ENCODE results near the gene FBXL3. TPM values are rescaled to one million over a fixed set of nuclear protein-coding genes. Genes with fewer than 3 reads are reported as not detected.

Gene FBXL3
- total and polyA plus RNA-seq, 12 donors: 12.1 to 87.4 (median 44.9) TPM

- no peaks in the 10 kb centered on the region for H3K27me3 ChIP-seq
- intact Hi-C loops (cut with DNase I): no loop called here
- WGBS, 4 donors: 89 to 92% (median 90%) methylated on average over 6 of the region's 6 CpGs
- peaks cover 0 to 56% of the 10 kb centered on the region in 2 donors for H3K36me3 ChIP-seq (replicated peaks in 1 of 2)
- no peaks in the 10 kb centered on the region for H3K9me3 ChIP-seq (replicated peaks in 1 of 3)
- no peak for DNase-seq
- peak overlapping the region in 2 of 5 donors; percentile 8 to 27 for H3K27ac ChIP-seq
- no peak for TF ChIP-seq CTCF (IDR thresholded peaks at IDR 0.05)
- TF ChIP-seq POLR2A (IDR thresholded peaks at IDR 0.05): no peak
- no peak overlapping the region for H3K4me3 ChIP-seq
- peaks cover 0 to 71% of the 10 kb centered on the region in 2 donors for H3K4me1 ChIP-seq (replicated peaks in 1 of 2)
Measured at GRCh38 chr13:77016888-77017623, 9.9 kb downstream of the FBXL3 start.

DNA sequence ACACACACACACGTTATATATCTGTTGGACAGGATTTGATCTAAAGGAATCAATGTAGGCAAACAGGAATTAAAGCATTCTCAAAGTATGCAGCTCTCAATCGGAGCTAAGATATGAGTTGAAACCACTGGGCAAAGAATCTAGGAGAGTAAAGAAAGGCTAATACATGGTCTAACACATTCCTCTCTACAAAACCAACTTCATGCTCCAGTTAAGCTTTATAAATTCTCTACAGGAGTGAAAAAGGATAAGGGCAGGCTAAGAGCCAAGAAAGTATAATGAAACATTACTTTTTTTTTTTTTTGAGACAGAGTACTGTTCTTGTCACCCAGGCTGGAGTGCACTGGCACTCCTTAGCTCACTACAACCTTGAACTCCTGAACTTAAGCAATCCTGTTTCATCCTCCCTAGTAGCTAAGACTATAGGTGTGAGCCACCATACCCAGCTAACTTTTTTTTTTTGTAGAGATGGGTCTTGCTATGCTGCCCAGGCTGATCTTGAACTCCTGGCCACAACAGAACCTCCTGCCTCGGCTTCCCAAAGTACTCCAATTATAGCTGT lies 10.6 kb downstream of the FBXL3 start:
- WGBS, 4 donors: 92 to 96% (median 95%) methylated on average over 3 of the region's 3 CpGs
- H3K27me3 ChIP-seq: no peaks in the 10 kb centered on the region
- peak overlapping the region in 2 of 5 donors; percentile 8 to 27 for H3K27ac ChIP-seq
- H3K4me1 ChIP-seq (replicated peaks in 1 of 2): peaks cover 0 to 64% of the 10 kb centered on the region in 2 donors
- H3K9me3 ChIP-seq (replicated peaks in 1 of 3): no peaks in the 10 kb centered on the region
- peaks cover 0 to 61% of the 10 kb centered on the region in 2 donors for H3K36me3 ChIP-seq (replicated peaks in 1 of 2)
- no peak overlapping the region for H3K4me3 ChIP-seq
- no peak for DNase-seq
- intact Hi-C loops (cut with DNase I): no loop called here
- TF ChIP-seq CTCF (IDR thresholded peaks at IDR 0.05): no peak
- TF ChIP-seq POLR2A (IDR thresholded peaks at IDR 0.05): no peak

DNA sequence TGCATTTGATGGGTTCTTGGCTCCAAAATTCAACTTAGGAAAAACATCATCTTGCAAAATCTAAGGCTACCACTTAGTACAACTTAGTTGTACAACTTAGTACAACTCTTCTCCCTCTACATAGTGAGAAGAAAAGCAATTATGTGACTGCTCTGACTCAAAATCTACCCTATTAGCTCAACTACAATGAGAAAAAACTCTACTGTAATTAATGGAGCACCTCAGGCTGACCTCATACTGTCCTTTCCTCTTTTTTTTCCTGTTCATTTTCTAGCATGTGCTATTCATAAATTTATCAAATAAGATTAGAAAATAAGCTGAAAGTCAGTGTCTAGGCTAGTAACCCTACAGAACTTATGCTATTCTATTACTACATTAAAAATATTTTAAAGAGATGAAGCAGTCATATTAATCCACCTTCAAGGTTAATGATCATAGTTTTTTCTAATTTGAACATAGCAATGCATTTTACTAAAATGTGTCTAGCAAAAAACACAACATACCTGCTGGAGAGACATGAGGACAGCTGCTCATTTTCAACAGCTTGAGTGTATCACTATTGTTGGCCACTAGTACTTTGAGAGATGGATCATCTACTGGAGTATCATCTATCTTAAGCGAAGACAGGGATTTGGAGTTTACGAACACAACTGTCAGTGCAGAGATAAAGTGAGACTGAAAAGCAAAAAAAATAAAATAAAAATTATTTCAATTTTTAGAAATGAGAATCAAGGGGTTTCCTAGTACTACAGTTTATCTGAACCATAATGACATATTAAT lies 11.9 kb downstream of the FBXL3 start:
- peaks cover 0 to 74% of the 10 kb centered on the region in 2 donors for H3K36me3 ChIP-seq (replicated peaks in 1 of 2)

More for the DNA sequence above, 11.9 kb downstream of the FBXL3 start:
- no peak overlapping the region for H3K27ac ChIP-seq
- peaks cover 0 to 52% of the 10 kb centered on the region in 2 donors for H3K4me1 ChIP-seq (replicated peaks in 1 of 2)
- DNase-seq: no peak
- H3K27me3 ChIP-seq: no peaks in the 10 kb centered on the region
- WGBS, 4 donors: 84 to 90% (median 87%) methylated on average over 2 of the region's 2 CpGs
- no peak for TF ChIP-seq CTCF (IDR thresholded peaks at IDR 0.05)
- no peak for TF ChIP-seq POLR2A (IDR thresholded peaks at IDR 0.05)
- intact Hi-C loops (cut with DNase I): no loop called here
- H3K4me3 ChIP-seq: no peak overlapping the region
- H3K9me3 ChIP-seq (replicated peaks in 1 of 3): no peaks in the 10 kb centered on the region

Data from adrenal gland (tissue), 12 donors.